ENCODE results near the gene THG1L. TPM values are rescaled to one million over a fixed set of nuclear protein-coding genes. Genes with fewer than 3 reads are reported as not detected.

Gene THG1L
- total and polyA plus RNA-seq, 2 donors (not counting 1 experiment from before 2014, with no cell fraction given): 5.1 to 14.6 TPM

DNA sequence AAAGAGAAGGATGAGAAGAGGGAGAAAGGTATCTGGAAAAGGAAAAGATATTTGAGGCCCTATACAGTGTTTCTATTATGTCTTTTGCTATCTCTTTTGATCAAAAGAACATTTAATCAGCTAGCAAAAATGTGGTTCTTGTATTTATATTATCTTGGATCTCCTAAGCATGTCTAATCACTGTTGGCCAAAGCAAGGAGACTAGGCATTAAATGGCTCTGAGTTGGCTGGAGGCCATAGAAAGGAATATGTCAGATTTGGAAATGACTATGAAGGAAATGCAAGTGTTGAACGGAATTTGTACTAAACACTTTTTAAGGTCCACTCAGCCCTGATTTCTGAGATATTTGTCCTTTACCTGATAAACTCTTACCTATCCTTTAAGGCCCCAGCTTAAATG lies 22.4 kb upstream of the THG1L start:
- H3K27me3 Mint-ChIP-seq: no peaks in the 10 kb centered on the region
- no peak overlapping the region for H3K9ac ChIP-seq (ENCODE audit: low read length)
- WGBS (ENCODE audit: insufficient coverage): no CpG with 5 or more reads among the region's 1 CpG
- no peak overlapping the region for H3K4me3 Mint-ChIP-seq
- no peak overlapping the region for H3K4me2 ChIP-seq (replicated peaks; ENCODE audit: low read depth, low read length, poor library complexity, severe bottlenecking)
- intact Hi-C loops (cut with micrococcal nuclease): no loop called here
- no peaks in the 10 kb centered on the region for H3K4me1 Mint-ChIP-seq
- no peaks in the 10 kb centered on the region for H3K9me3 Mint-ChIP-seq (ENCODE audit: insufficient read depth)
- no peak overlapping the region for H3K4me3 ChIP-seq (ENCODE audit: control extremely low read depth in 1 of 5, extremely low read depth in 1 of 5, insufficient read depth in 1 of 5, low read depth in 2 of 5, low read length in 4 of 5)
- ChIA-PET POLR2A (no interaction called here), CTCF (interaction anchor here (1.9 kb wide), 1 partner anchor 9 kb away, joined by 10 read pairs; no protein-coding TSS in a partner anchor)
- H3K36me3 ChIP-seq (replicated peaks in 1 of 2; ENCODE audit: control extremely low read depth in 1 of 2, control insufficient read depth in 1 of 2, extremely low read depth in 1 of 2, insufficient read depth in 2 of 2, low read length in 1 of 2): no peaks in the 10 kb centered on the region
- no peak overlapping the region for H3K27ac ChIP-seq (ENCODE audit: low read length in 2 of 2)
- no peaks in the 10 kb centered on the region for H4K20me1 ChIP-seq (ENCODE audit: control insufficient read depth, insufficient read depth, low read length, poor library complexity, severe bottlenecking)
- no peaks in the 10 kb centered on the region for H3K79me2 ChIP-seq (ENCODE audit: control insufficient read depth, insufficient read depth, low read length)
- H3K27ac Mint-ChIP-seq: no peak overlapping the region
- no peak for DNase-seq
- no peaks in the 10 kb centered on the region for H3K4me1 ChIP-seq (ENCODE audit: control insufficient read depth in 2 of 2, insufficient read depth in 2 of 2, low read length in 2 of 2)
- no peak for ATAC-seq (ENCODE audit: low read depth)
- H2AFZ ChIP-seq (ENCODE audit: insufficient read depth, low read depth, low read length, poor library complexity, severe bottlenecking): no peak overlapping the region
- H3K9me3 ChIP-seq (ENCODE audit: control extremely low read depth in 1 of 3, control insufficient read depth in 2 of 3, insufficient read depth in 1 of 3, low read length in 2 of 3): no peaks in the 10 kb centered on the region
- TF ChIP-seq, protein P1, sequence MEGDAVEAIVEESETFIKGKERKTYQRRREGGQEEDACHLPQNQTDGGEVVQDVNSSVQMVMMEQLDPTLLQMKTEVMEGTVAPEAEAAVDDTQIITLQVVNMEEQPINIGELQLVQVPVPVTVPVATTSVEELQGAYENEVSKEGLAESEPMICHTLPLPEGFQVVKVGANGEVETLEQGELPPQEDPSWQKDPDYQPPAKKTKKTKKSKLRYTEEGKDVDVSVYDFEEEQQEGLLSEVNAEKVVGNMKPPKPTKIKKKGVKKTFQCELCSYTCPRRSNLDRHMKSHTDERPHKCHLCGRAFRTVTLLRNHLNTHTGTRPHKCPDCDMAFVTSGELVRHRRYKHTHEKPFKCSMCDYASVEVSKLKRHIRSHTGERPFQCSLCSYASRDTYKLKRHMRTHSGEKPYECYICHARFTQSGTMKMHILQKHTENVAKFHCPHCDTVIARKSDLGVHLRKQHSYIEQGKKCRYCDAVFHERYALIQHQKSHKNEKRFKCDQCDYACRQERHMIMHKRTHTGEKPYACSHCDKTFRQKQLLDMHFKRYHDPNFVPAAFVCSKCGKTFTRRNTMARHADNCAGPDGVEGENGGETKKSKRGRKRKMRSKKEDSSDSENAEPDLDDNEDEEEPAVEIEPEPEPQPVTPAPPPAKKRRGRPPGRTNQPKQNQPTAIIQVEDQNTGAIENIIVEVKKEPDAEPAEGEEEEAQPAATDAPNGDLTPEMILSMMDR (IDR thresholded peaks at IDR 0.05): no peak
- no peak for TF ChIP-seq EZH2 (IDR thresholded peaks at IDR 0.05; ENCODE audit: borderline replicate concordance, insufficient read depth, low read depth, low read length, poor library complexity, severe bottlenecking)
- H3K27me3 ChIP-seq (replicated peaks in 1 of 4; ENCODE audit: control extremely low read depth in 1 of 4, control insufficient read depth in 3 of 4, insufficient read depth in 4 of 4, low read length in 3 of 4): no peaks in the 10 kb centered on the region

DNA sequence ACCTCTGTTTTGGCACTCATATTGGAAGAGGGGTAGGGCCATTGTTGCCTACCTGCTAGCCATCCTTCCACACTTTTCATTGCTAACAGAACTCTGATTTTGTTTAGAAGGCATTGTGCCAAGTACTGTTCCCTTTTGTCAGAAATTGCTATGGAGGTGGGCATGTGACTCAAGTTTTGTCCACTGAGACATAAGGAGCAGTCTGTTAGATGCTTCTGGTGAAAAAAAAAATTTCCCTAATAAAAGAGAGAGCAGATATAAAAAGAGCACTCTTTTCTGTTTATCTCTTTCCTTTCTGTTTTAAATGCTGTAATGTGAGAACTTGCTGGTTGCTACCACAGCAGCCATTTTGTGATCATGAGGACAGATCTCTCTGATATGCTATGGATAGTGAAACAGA lies 21.9 kb upstream of the THG1L start:
- Histone ChIP-seq H3K4me3 (ENCODE audit: control extremely low read depth in 1 of 5, extremely low read depth in 1 of 5, insufficient read depth in 1 of 5, low read depth in 2 of 5, low read length in 4 of 5) (no peak overlapping the region), H4K20me1 (ENCODE audit: control insufficient read depth, insufficient read depth, low read length, poor library complexity, severe bottlenecking) (no peaks in the 10 kb centered on the region), H3K9ac (ENCODE audit: low read length) (no peak overlapping the region), H3K27me3 (replicated peaks in 1 of 4; ENCODE audit: control extremely low read depth in 1 of 4, control insufficient read depth in 3 of 4, insufficient read depth in 4 of 4, low read length in 3 of 4) (no peaks in the 10 kb centered on the region), H3K4me2 (replicated peaks; ENCODE audit: low read depth, low read length, poor library complexity, severe bottlenecking) (no peak overlapping the region), H3K79me2 (ENCODE audit: control insufficient read depth, insufficient read depth, low read length) (no peaks in the 10 kb centered on the region), H3K4me1 (ENCODE audit: control insufficient read depth in 2 of 2, insufficient read depth in 2 of 2, low read length in 2 of 2) (no peaks in the 10 kb centered on the region), H3K9me3 (ENCODE audit: control extremely low read depth in 1 of 3, control insufficient read depth in 2 of 3, insufficient read depth in 1 of 3, low read length in 2 of 3) (no peaks in the 10 kb centered on the region), H3K36me3 (replicated peaks in 1 of 2; ENCODE audit: control extremely low read depth in 1 of 2, control insufficient read depth in 1 of 2, extremely low read depth in 1 of 2, insufficient read depth in 2 of 2, low read length in 1 of 2) (no peaks in the 10 kb centered on the region), H3K27ac (ENCODE audit: low read length in 2 of 2) (no peak overlapping the region), H2AFZ (ENCODE audit: insufficient read depth, low read depth, low read length, poor library complexity, severe bottlenecking) (no peak overlapping the region)
- H3K4me1 Mint-ChIP-seq: no peaks in the 10 kb centered on the region
- intact Hi-C loops (cut with micrococcal nuclease): no loop called here
- no peak for ATAC-seq (ENCODE audit: low read depth)
- TF ChIP-seq EZH2 (IDR thresholded peaks at IDR 0.05; ENCODE audit: borderline replicate concordance, insufficient read depth, low read depth, low read length, poor library complexity, severe bottlenecking): no peak
- TF ChIP-seq, protein P1 (IDR thresholded peaks at IDR 0.05): no peak
- no peak overlapping the region for H3K27ac Mint-ChIP-seq
- ChIA-PET CTCF (interaction anchor here (1.9 kb wide), 1 partner anchor 9 kb away, joined by 10 read pairs; no protein-coding TSS in a partner anchor), POLR2A (no interaction called here)
- no peaks in the 10 kb centered on the region for H3K27me3 Mint-ChIP-seq
- no peak for DNase-seq
- H3K4me3 Mint-ChIP-seq: no peak overlapping the region
- H3K9me3 Mint-ChIP-seq (ENCODE audit: insufficient read depth): no peaks in the 10 kb centered on the region

All from B cell (primary cell).